ENCODE results near the gene ZGPAT. TPM values are rescaled to one million over a fixed set of nuclear protein-coding genes. Genes with fewer than 3 reads are reported as not detected.

Gene ZGPAT
- total RNA-seq, 4 donors from 2014 or later: 29.1 to 346 (median 76.5) TPM

DNA sequence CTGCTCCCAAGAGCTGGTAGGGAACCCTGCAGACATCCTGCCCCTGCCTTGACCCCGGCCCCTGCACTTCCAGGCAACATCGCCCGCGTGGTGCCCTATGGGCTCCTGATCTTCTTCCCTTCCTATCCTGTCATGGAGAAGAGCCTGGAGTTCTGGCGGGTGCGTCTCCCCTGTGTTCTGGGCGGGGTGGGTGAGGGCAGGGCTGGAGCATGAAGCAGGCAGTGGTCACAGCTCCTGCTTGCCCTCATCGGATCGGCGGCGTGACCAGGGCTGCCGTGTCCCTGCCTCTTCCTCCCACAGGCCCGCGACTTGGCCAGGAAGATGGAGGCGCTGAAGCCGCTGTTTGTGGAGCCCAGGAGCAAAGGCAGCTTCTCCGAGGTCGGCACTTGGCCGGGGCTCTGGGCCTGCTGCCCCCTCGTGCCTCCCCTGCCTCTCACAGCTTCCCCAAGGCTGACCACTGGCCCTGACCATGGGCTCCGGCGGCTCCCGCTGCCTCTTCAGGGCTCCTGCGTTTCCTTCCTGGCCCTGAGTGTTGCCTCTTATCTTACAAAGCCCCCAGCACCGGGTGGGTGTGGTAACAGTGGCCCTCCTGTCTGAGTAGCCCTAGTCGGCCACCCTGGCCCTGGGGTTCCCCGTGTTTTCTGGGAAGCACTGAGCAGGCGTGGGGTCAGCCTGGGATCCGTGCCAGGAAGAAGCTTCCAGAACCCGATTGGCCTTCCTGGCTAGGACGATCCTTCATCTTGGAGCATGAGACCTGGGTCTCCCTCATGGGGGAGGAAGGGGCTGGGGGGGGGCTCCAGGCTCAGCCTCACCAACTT, 19.4 kb upstream of the ZGPAT start:
- Histone ChIP-seq H3K9me3 (no peaks in the 10 kb centered on the region), H3K4me1 (peaks cover 24 to 61% (median 53%) of the 10 kb centered on the region in 4 donors)
- intact Hi-C loops (cut with DNase I; ENCODE audit: low total_unique reads): no loop called here

DNA sequence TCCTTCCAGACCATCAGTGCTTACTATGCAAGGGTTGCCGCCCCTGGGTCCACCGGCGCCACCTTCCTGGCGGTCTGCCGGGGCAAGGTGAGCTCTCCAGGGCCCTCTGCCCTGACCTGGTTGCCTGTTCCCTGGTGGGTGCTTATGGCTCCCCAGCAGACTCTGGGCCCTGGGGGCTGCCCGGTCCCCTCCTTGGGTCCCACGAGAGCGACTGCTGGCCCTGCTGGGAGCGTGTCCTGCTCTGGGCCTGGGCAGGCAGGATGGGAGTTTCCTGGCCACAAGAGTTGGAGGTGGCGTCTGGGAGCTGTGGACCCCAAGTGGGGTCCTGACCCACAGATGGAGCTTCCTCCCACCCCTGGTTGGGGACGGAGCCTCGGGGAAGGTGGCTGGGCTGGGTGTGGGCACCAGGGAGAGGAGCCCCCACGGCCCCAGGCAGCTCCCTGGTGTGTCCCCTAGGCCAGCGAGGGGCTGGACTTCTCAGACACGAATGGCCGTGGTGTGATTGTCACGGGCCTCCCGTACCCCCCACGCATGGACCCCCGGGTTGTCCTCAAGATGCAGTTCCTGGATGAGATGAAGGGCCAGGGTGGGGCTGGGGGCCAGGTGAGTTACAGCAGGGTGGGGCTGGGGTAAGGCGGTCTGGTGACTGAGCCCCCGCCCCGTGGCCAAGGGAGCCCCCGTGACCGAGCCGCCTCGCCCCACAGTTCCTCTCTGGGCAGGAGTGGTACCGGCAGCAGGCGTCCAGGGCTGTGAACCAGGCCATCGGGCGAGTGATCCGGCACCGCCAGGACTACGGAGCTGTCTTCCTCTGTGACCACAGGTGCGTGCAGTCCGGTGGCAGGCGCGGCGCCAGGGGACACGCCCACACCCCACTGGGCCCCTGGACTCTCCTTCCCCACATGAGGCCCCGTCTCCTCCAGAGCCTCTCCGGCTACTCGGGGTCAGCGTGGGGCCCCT, 18.5 kb upstream of the ZGPAT start:
- no peak for DNase-seq
- intact Hi-C loops (cut with DNase I; ENCODE audit: low total_unique reads): no loop called here
- no peak for TF ChIP-seq POLR2AphosphoS5 (IDR thresholded peaks at IDR 0.05)
- TF ChIP-seq, protein P1, sequence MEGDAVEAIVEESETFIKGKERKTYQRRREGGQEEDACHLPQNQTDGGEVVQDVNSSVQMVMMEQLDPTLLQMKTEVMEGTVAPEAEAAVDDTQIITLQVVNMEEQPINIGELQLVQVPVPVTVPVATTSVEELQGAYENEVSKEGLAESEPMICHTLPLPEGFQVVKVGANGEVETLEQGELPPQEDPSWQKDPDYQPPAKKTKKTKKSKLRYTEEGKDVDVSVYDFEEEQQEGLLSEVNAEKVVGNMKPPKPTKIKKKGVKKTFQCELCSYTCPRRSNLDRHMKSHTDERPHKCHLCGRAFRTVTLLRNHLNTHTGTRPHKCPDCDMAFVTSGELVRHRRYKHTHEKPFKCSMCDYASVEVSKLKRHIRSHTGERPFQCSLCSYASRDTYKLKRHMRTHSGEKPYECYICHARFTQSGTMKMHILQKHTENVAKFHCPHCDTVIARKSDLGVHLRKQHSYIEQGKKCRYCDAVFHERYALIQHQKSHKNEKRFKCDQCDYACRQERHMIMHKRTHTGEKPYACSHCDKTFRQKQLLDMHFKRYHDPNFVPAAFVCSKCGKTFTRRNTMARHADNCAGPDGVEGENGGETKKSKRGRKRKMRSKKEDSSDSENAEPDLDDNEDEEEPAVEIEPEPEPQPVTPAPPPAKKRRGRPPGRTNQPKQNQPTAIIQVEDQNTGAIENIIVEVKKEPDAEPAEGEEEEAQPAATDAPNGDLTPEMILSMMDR (IDR thresholded peaks at IDR 0.05): no peak
- no peak for TF ChIP-seq POLR2A (IDR thresholded peaks at IDR 0.05)
- no peak for TF ChIP-seq EP300 (IDR thresholded peaks at IDR 0.05; ENCODE audit: low read depth)
- Histone ChIP-seq H3K9me3 (no peaks in the 10 kb centered on the region), H3K4me3 (no peak overlapping the region), H3K36me3 (no peaks in the 10 kb centered on the region), H3K4me1 (peaks cover 24 to 61% (median 53%) of the 10 kb centered on the region in 4 donors), H3K27ac (peak overlapping the region in 2 of 4 donors; percentile 78 to 80), H3K27me3 (no peaks in the 10 kb centered on the region)
- WGBS, 2 donors (ENCODE audit: low coverage in 1 of 2): 77% methylated on average over 27 of the region's 44 CpGs; no CpG with 5 or more reads in 1 of the 2 donors
- in situ Hi-C loops (cut with MboI; ENCODE audit: low pct_ligation_motif_present in 1 of 4, low pct_unique_long_range_greater_than_20kb in 1 of 4, low sequenced_read_pairs in 3 of 4): no loop called here

More for the DNA sequence above, 19.4 kb upstream of the ZGPAT start:
- peak in 1 of 3 donors; percentile 3 for TF ChIP-seq POLR2AphosphoS5 (IDR thresholded peaks at IDR 0.05)
- TF ChIP-seq POLR2A (IDR thresholded peaks at IDR 0.05): no peak
- TF ChIP-seq, protein P1 (IDR thresholded peaks at IDR 0.05): no peak
- TF ChIP-seq EP300 (IDR thresholded peaks at IDR 0.05; ENCODE audit: low read depth): no peak
- no peaks in the 10 kb centered on the region for H3K27me3 ChIP-seq
- in situ Hi-C loops (cut with MboI; ENCODE audit: low pct_ligation_motif_present in 1 of 4, low pct_unique_long_range_greater_than_20kb in 1 of 4, low sequenced_read_pairs in 3 of 4): no loop called here
- no peaks in the 10 kb centered on the region for H3K36me3 ChIP-seq
- no peak overlapping the region for H3K4me3 ChIP-seq
- H3K27ac ChIP-seq: peak overlapping the region in 3 of 4 donors; percentile 67 to 80 (median 78)
- no peak for DNase-seq
- 90% methylated on average over 20 of the region's 31 CpGs; no CpG with 5 or more reads in 1 of the 2 donors for WGBS, 2 donors (ENCODE audit: low coverage in 1 of 2)

DNA sequence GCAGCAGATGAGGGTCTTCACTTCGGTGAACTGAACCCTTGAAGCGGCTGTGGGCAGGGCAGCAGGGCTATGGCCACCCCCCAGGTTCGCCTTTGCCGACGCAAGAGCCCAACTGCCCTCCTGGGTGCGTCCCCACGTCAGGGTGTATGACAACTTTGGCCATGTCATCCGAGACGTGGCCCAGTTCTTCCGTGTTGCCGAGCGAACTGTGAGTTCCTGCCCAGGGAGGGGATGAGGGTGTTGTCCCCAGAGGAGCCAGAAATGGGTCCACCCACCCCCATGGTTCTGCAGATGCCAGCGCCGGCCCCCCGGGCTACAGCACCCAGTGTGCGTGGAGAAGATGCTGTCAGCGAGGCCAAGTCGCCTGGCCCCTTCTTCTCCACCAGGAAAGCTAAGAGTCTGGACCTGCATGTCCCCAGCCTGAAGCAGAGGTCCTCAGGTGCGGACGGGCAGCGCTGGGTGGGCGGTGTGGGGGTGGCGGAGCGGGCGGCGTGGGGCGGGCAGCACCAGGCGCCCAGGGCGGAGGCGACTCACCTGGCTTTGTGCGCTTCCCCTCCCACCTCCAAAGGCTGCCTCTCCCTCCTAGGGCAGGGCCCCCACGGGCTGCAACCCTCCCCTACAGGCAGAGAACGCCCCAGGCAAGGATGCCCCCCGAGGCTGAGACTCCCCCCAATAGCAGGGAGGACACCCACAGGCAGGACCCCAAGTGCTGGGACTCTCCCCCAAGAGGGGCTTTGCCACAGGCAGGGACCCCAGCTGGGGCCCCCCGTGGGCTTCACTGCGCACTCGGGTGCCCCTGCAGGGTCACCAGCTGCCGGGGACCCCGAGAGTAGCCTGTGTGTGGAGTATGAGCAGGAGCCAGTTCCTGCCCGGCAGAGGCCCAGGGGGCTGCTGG, 17.6 kb upstream of the ZGPAT start:
- TF ChIP-seq, protein P1 (IDR thresholded peaks at IDR 0.05): no peak
- TF ChIP-seq POLR2AphosphoS5 (IDR thresholded peaks at IDR 0.05) (no peak), POLR2A (IDR thresholded peaks at IDR 0.05) (no peak), EP300 (IDR thresholded peaks at IDR 0.05; ENCODE audit: low read depth) (no peak)
- peak overlapping the region in 1 of 4 donors; percentile 19 for H3K27ac ChIP-seq
- DNase-seq: no peak
- in situ Hi-C loops (cut with MboI; ENCODE audit: low pct_ligation_motif_present in 1 of 4, low pct_unique_long_range_greater_than_20kb in 1 of 4, low sequenced_read_pairs in 3 of 4) (no loop called here), intact Hi-C loops (cut with DNase I; ENCODE audit: low total_unique reads) (no loop called here)
- H3K36me3 ChIP-seq: no peaks in the 10 kb centered on the region
- no peaks in the 10 kb centered on the region for H3K27me3 ChIP-seq
- H3K4me3 ChIP-seq: no peak overlapping the region
- peaks cover 24 to 61% (median 53%) of the 10 kb centered on the region in 4 donors for H3K4me1 ChIP-seq
- no peaks in the 10 kb centered on the region for H3K9me3 ChIP-seq
- 65% methylated on average over 31 of the region's 40 CpGs; no CpG with 5 or more reads in 1 of the 2 donors for WGBS, 2 donors (ENCODE audit: low coverage in 1 of 2)

Measured in transverse colon (tissue), 4 donors.